GM21515 (cell line): Measurements from ENCODE around the gene PRSS21.

Experiments
- ATAC-seq: cut with Tn5 transposase; IDR thresholded peaks from one replicate; pipeline ENCODE4 v1.9.1; 2021; ENCODE audit not compliant: unreplicated experiment

The PRSS21 gene

DNA sequence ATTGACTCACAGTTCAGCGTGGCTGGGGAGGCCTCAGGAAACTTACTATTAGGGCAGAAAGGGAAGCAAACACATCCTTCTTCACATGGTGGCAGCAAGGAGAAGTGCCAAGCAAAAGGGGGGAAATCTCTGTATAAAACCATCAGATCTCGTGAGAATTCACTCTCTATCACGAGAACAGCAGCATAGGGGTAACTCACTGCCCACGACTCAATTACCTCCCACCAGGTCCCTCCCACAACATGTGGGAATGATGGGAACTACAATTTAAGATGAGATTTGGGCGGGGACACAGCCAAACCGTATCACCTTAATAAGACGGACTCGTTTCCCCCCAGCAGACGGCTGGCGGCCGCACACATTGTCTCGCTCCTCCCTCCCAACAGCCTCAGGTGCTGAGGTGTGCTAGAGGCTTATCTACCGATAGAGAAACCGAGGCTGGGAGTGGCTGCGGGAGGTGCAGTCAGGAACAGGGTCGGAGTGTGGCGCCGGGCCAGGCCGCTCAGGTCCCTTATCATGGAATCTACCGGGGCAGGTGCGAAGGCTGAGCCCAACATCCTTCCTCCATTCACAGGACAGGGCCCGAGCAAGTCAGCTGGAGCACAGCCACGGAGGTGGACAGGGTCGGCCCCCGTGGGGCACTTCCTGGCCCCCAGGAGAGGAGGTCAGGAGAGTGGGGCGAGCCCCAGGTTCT lies 8.2 kb downstream of the PRSS21 start:
- ATAC-seq: no peak

- no peak for ATAC-seq
Measured at GRCh38 chr16:2825906-2826305, 8.9 kb downstream of the PRSS21 start.

GRCh38 chr16:2826591-2827373 lies 9.7 kb downstream of the PRSS21 start:
- no peak for ATAC-seq

DNA sequence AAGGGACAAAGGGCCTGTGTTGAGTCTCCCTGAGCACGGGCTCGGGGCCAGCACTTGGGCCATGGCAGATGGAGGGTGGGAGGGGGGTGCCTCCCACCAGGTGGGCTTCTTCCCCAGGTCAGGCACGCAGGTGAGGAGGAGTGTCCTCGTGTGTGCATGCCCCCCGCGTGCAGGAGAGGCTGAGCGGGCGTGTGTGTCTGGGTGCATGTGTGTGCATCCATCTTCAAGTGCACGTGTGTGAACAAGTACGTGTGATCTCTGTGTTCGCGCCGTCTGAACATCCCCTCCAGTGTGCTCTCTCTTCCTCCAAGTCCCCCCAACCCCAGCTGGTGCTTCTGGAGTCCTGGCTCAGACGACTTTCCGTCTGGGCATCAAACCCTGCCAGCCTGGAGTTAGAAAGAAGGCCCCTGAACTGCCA lies 10.3 kb downstream of the PRSS21 start:
- no peak for ATAC-seq

GRCh38 chr16:2827831-2828520 lies 10.9 kb downstream of the PRSS21 start:
- ATAC-seq: no peak

DNA sequence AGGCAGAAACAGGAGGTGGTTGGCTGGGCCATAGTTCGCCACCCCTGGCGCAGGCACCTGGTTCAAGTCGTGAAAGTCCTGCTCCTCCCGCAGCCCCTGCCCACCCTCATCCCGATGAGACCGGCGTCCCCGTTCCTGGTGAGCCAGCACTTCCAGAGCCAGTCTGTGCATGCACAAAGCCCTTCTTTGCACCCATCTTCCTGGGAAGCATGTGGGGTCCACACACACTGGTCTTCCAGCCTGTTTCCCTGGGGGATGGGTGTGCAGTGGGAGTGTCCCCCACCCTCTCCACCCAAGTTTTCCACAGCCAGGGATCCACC lies 11.4 kb downstream of the PRSS21 start:
- ATAC-seq: no peak

DNA sequence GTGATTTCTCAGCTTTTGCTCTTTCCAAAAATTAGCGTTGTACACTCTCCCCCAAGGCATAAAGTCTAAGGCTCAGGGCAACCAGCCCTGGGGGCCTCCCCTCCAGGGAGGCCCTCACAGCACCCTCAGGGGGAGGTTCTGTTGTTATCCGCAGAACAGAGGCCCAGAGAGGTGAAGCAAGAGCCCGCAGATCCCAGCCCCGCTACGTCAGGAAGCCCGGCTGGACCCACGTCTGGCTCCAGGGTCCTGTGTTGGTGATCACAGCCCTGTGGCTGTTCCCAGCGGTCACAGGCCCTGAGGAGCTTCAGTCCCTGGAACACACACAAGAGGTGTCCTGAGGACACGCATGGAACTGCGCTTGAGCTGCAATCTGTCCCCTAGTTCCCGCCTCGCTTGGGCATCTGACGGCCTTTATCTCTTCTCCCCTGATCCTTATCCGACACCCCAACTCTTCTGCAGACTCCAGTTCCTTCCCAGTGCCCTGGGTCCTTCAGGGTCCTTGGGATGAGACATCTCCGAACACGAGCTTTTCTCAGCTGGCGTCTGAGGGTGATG lies 11.9 kb downstream of the PRSS21 start:
- no peak for ATAC-seq

DNA sequence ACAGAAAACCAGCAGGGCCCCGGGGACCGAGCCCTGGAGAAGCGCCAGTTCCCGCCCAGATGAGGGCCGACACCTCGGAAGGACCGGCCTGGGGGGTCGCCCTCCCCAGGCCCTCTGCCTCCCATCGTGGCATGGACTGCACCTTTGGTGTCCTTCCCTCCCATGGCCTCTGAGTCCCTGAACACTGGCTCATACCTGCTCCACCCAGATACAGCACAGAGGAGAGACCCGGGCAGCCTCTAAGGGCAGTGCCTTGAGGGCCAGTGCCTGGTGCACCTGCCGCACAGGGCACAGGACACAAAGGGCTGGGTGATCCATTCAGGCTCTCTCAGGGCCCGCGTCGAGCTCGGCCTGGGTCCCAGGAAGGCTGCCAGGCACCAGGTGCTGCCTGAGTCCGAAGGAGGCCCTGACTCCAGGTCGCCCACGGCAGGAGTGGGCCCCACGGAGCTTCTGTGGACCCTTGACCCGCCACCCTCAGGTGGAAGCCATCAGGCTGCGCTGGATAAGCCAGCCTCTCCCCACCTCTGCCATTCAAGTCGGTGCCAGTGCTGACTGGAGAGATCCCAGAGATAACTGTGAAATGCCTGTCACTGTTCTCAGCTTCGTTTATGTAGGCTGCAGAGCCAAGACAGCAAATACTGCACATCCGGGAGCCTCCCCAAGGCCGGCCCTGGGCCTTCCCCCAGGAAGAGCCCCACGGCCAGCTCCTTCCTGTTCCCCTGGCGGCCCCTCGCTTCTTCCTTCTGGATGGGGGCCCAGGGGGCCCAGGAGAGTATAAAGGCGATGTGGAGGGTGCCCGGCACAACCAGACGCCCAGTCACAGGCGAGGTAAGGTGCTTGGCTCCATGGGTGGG lies 12.7 kb downstream of the PRSS21 start, which contains the start of gene ZG16B:
Gene ZG16B, plus strand, starts transcription at position 803 of the 854 bp plus-strand sequence. CDS start 139 bp downstream, outside the sequence.
- no peak for ATAC-seq

DNA sequence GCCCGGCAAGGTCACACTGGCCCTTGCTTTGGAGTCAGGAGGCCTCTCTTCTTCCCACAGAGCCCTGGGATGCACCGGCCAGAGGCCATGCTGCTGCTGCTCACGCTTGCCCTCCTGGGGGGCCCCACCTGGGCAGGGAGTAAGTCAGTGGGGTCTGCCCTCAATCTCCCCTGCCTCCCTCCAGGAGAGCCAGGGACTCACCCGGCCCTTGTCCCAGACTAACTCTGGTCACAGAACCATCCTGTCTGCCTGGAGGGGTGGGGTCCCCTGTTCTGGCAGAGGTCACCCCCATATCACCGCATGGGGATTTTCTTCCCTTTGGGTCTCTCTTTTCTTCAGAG lies 13.3 kb downstream of the PRSS21 start:
- ATAC-seq: no peak

GRCh38 chr16:2831203-2831602 lies 14.2 kb downstream of the PRSS21 start:
- ATAC-seq: no peak

- ATAC-seq: no peak
Measured at GRCh38 chr16:2833776-2834175, 16.7 kb downstream of the PRSS21 start.

DNA sequence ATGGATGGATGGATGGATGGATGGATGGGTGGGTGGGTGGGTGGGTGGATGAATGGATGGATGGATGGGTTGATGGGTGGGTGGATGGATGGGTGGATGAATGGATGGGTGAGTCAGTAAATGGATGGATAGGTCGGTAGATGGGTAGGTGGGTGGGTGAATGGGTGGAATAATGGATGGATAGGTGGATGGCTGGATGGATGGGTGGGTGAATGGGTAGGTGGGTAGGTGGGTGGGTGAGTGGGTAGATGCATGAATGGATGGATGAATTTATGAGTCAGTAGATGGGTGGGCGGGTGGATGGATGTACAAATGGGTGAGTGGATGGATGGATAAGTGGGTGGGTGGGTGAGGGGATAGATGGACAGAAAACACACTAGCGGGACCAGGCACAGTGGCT lies 17.9 kb downstream of the PRSS21 start:
- ATAC-seq: no peak

DNA sequence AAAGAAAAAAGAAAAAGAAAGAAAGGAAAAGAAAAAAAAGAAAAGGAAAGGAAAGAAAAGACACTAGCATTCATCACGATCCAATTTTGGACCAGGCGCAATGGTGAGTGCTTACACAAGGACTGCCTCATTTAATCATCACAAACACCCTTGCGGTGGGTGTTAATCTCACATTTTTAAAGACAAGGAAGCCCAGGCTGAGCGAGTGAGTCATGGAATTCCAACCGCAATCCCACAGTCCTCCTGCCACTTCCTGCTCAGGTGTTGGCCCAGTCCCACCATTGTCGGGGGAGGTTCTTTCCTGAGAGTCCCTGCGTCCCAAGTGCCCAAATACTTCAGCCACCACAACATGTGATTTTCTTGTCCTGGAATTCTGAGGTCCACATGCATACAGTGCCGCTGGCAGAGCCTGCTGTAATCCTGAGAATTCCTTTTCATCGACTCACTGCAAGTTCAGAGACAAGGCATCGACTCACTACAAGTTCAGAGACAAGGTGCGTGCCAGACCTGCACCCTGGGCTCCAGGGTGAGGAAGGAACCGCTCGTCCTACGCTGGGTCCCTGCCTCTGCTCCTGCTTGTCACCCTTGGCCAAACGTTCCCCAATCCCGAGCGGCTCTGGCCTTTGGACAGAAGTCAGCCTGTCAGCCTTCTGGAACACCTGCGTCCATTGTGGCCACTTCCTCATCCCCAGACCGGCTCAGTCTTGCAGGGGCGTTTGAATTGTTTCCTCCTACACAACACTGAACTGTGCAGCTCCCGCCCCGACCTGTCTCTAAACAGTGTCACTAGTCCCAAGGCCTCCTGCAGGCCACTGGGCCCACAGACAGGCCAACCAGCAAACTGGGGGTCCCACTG lies 18.8 kb downstream of the PRSS21 start:
- no peak for ATAC-seq

DNA sequence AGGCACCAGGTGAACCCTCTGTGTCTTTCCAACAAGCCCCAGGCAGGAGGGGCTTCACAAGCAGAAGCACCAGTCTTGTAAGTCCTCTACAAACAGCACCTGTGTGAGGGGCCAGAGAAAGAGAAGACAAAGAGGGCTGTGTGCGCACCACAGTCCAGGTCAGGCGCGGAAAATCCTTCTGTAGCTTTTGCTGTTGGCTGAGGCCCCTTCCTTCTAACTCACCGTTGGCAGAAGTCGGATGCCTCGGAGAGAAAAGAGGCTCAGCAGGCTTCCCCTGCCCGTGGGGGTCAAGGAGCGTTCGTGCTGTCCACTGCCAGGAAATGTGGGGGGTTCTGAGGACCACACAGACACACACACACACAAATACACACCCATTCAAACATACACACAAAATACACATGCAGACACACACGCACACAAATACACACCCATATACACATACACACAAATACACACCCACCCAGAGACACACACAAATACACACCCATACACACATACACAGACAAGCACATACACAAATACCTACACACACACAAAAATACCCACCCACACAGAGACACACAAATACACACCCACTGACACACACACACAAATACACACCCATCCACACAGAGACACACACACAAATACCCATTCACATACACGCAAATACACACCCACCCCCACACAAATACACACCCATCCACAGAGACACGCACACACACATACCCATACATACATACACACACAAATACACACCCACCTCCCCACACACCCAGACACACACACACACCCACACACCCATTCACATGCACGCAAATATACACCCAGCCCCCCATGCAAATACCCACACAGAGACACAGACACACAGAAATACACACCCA lies 19.8 kb downstream of the PRSS21 start:
- ATAC-seq: no peak

DNA sequence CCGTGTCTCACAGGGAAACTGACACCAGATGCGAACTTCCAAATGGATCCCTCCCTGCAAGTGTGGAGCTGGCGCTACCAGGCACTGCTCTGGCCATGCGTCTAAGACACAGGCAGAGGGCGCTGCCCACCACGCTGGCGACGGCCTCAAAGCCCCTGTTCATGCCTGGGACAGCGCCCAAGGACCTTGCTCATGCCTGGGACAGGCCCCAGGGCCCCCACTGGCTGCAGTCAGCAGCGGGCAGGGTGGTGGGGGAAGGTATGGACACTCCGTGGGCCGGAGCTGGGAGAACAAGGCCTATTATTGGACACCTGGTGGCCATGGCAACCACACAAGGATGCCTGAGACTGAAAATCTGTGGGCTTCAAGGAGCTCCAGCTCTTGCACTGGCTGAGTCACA lies 21.9 kb downstream of the PRSS21 start:
- no peak for ATAC-seq

GRCh38 chr16:2839650-2840450 lies 22.8 kb downstream of the PRSS21 start:
- ATAC-seq: no peak

DNA sequence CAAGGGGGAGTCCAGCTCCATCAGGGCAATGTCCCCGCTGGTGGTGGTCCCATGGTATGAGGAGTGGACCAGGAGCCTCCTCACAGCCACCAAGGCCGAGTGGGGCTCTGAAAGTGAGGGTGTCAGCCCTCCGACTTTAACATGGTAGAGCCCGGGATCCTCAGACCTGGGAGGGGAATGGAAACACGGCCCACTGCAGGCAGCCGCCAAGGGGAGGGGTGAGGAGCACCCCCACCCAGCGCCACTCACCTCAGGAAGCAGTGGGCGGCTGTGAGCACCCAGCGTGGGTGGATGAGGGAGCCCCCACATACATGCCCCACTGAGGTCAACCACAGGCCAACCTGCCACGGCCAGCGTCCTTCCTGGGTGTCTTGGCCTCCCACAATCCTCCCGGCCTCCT lies 23.9 kb downstream of the PRSS21 start:
- ATAC-seq: no peak
